ENCODE results near the gene PITPNB.

GRCh38 chr22:27933186-27933983 lies 14.3 kb upstream of the PITPNB start:
- TF ChIP-seq CTCF (IDR thresholded peaks at IDR 0.05 in 4 of 5, conservative IDR thresholded peaks at IDR 0.05 in 1 of 5), result no peak
- TF ChIP-seq POLR2A (IDR thresholded peaks at IDR 0.05), result no peak

Measured in gastrocnemius medialis (tissue), 4 donors.